Measurements from ENCODE around the gene TOP2B. TPM values are rescaled to one million over a fixed set of nuclear protein-coding genes. Genes with fewer than 3 reads are reported as not detected.

Gene TOP2B
- polyA plus RNA-seq (2013, experiment 1 of 2): 58.8 TPM
- polyA plus RNA-seq (2013, experiment 2 of 2): 60.0 TPM

- Histone ChIP-seq H2BK5ac (ENCODE audit: low read depth, low read length, poor library complexity, severe bottlenecking) (peak within 1 kb of the TSS; percentile 31), H3K36me3 (ENCODE audit: control insufficient read depth in 1 of 2, insufficient read depth in 2 of 2, low read depth in 1 of 2, low read length in 2 of 2) (no peaks in the 10 kb centered on the region), H3K18ac (ENCODE audit: low read depth in 1 of 2, low read length in 2 of 2) (peak within 1 kb of the TSS; percentile 95 to 98), H2AK5ac (ENCODE audit: low read length, severe bottlenecking) (no peak within 1 kb of the TSS), H3K4ac (ENCODE audit: low read depth in 1 of 2, low read length in 2 of 2) (peak within 1 kb of the TSS; percentile 91 to 94), H3K27me3 (ENCODE audit: control insufficient read depth in 1 of 2, insufficient read depth in 1 of 2, low read length in 2 of 2) (no peaks in the 10 kb centered on the region), H3K4me3 (ENCODE audit: insufficient read depth in 1 of 2, low read depth in 1 of 2, low read length in 2 of 2) (peak within 1 kb of the TSS; percentile 83 to 88), H3K79me1 (replicated peaks; ENCODE audit: low read length, poor library complexity, severe bottlenecking) (no peaks in the 10 kb centered on the region), H3K23ac (ENCODE audit: low read length in 2 of 2) (peak within 1 kb of the TSS; percentile 60 to 90), H3K9ac (ENCODE audit: low read length) (peak within 1 kb of the TSS; percentile 90), H2BK15ac (ENCODE audit: low read depth, poor library complexity, severe bottlenecking) (peak within 1 kb of the TSS; percentile 98), H3K4me2 (ENCODE audit: low read length, poor library complexity, severe bottlenecking) (peak within 1 kb of the TSS; percentile 70), H2BK12ac (ENCODE audit: low read length in 2 of 2) (peak within 1 kb of the TSS in 1 of 2 experiments; percentile 54), H3K4me1 (ENCODE audit: control insufficient read depth, insufficient read depth, low read depth, low read length) (no peaks in the 10 kb centered on the region), H4K91ac (ENCODE audit: low read length) (peak within 1 kb of the TSS; percentile 98), H4K8ac (ENCODE audit: low read length) (peak within 1 kb of the TSS; percentile 99), H3K27ac (ENCODE audit: low read length, poor library complexity, severe bottlenecking) (peak within 1 kb of the TSS; percentile 86), H3K14ac (ENCODE audit: low read length in 2 of 2) (peak within 1 kb of the TSS; percentile 74 to 91), H3K9me3 (ENCODE audit: control insufficient read depth, low read length) (no peaks in the 10 kb centered on the region), H2BK120ac (ENCODE audit: low read depth, low read length) (peak within 1 kb of the TSS; percentile 95), H2AFZ (ENCODE audit: low read depth, low read length) (peak within 1 kb of the TSS; percentile 90)
- WGBS: under 1% methylated on average over 33 of the region's 33 CpGs
- DNase-seq: peak; percentile 97
Observed at GRCh38 chr3:25664812-25665314, at the start of gene TOP2B. Gene TOP2B, minus strand, starts transcription at chr3:25664907. Its CDS starts 610 bp downstream, at chr3:25664297.

- H2BK15ac ChIP-seq (ENCODE audit: low read depth, poor library complexity, severe bottlenecking): no peak overlapping the region
- no peak overlapping the region for H3K4me3 ChIP-seq (ENCODE audit: insufficient read depth in 1 of 2, low read depth in 1 of 2, low read length in 2 of 2)
- no peak overlapping the region for H2BK12ac ChIP-seq (ENCODE audit: low read length in 2 of 2)
- H2BK5ac ChIP-seq (ENCODE audit: low read depth, low read length, poor library complexity, severe bottlenecking): no peak overlapping the region
- H3K4me1 ChIP-seq (ENCODE audit: control insufficient read depth, insufficient read depth, low read depth, low read length): no peaks in the 10 kb centered on the region
- peaks cover 0 to 6% of the 10 kb centered on the region in 2 experiments for H3K36me3 ChIP-seq (ENCODE audit: control insufficient read depth in 1 of 2, insufficient read depth in 2 of 2, low read depth in 1 of 2, low read length in 2 of 2)
- H3K27me3 ChIP-seq (ENCODE audit: control insufficient read depth in 1 of 2, insufficient read depth in 1 of 2, low read length in 2 of 2): no peaks in the 10 kb centered on the region
- H4K8ac ChIP-seq (ENCODE audit: low read length): no peak overlapping the region
- H3K79me1 ChIP-seq (replicated peaks; ENCODE audit: low read length, poor library complexity, severe bottlenecking): no peaks in the 10 kb centered on the region
- H3K14ac ChIP-seq (ENCODE audit: low read length in 2 of 2): no peak overlapping the region
- no peak overlapping the region for H2BK120ac ChIP-seq (ENCODE audit: low read depth, low read length)
- H3K9ac ChIP-seq (ENCODE audit: low read length): no peak overlapping the region
- DNase-seq: no peak
- H3K9me3 ChIP-seq (ENCODE audit: control insufficient read depth, low read length): no peaks in the 10 kb centered on the region
- no peak overlapping the region for H4K91ac ChIP-seq (ENCODE audit: low read length)
- no peak overlapping the region for H3K4ac ChIP-seq (ENCODE audit: low read depth in 1 of 2, low read length in 2 of 2)
- WGBS: 92% methylated on average over 11 of the region's 11 CpGs
- H2AFZ ChIP-seq (ENCODE audit: low read depth, low read length): no peak overlapping the region
- no peak overlapping the region for H3K18ac ChIP-seq (ENCODE audit: low read depth in 1 of 2, low read length in 2 of 2)
- no peak overlapping the region for H2AK5ac ChIP-seq (ENCODE audit: low read length, severe bottlenecking)
- H3K23ac ChIP-seq (ENCODE audit: low read length in 2 of 2): no peak overlapping the region
- H3K27ac ChIP-seq (ENCODE audit: low read length, poor library complexity, severe bottlenecking): no peak overlapping the region
- no peak overlapping the region for H3K4me2 ChIP-seq (ENCODE audit: low read length, poor library complexity, severe bottlenecking)
Observed at GRCh38 chr3:25713341-25713985, 48.8 kb upstream of the TOP2B start.

GRCh38 chr3:25711090-25711489, 46.4 kb upstream of the TOP2B start:
- no peak overlapping the region for H2AFZ ChIP-seq (ENCODE audit: low read depth, low read length)
- no peak overlapping the region for H3K18ac ChIP-seq (ENCODE audit: low read depth in 1 of 2, low read length in 2 of 2)
- no peak overlapping the region for H4K8ac ChIP-seq (ENCODE audit: low read length)
- no peaks in the 10 kb centered on the region for H3K4me1 ChIP-seq (ENCODE audit: control insufficient read depth, insufficient read depth, low read depth, low read length)
- H3K4me3 ChIP-seq (ENCODE audit: insufficient read depth in 1 of 2, low read depth in 1 of 2, low read length in 2 of 2): no peak overlapping the region
- H3K14ac ChIP-seq (ENCODE audit: low read length in 2 of 2): no peak overlapping the region
- H3K4me2 ChIP-seq (ENCODE audit: low read length, poor library complexity, severe bottlenecking): no peak overlapping the region
- DNase-seq: no peak
- H3K27me3 ChIP-seq (ENCODE audit: control insufficient read depth in 1 of 2, insufficient read depth in 1 of 2, low read length in 2 of 2): peaks cover 0 to 3% of the 10 kb centered on the region in 2 experiments
- H3K23ac ChIP-seq (ENCODE audit: low read length in 2 of 2): no peak overlapping the region
- no CpG with 5 or more reads among the region's 2 CpGs for WGBS
- H3K4ac ChIP-seq (ENCODE audit: low read depth in 1 of 2, low read length in 2 of 2): no peak overlapping the region
- H3K36me3 ChIP-seq (ENCODE audit: control insufficient read depth in 1 of 2, insufficient read depth in 2 of 2, low read depth in 1 of 2, low read length in 2 of 2): no peaks in the 10 kb centered on the region
- no peaks in the 10 kb centered on the region for H3K79me1 ChIP-seq (replicated peaks; ENCODE audit: low read length, poor library complexity, severe bottlenecking)
- H3K9me3 ChIP-seq (ENCODE audit: control insufficient read depth, low read length): no peaks in the 10 kb centered on the region
- no peak overlapping the region for H2BK120ac ChIP-seq (ENCODE audit: low read depth, low read length)
- no peak overlapping the region for H4K91ac ChIP-seq (ENCODE audit: low read length)
- no peak overlapping the region for H3K27ac ChIP-seq (ENCODE audit: low read length, poor library complexity, severe bottlenecking)
- no peak overlapping the region for H2BK12ac ChIP-seq (ENCODE audit: low read length in 2 of 2)
- H2BK15ac ChIP-seq (ENCODE audit: low read depth, poor library complexity, severe bottlenecking): no peak overlapping the region
- H3K9ac ChIP-seq (ENCODE audit: low read length): no peak overlapping the region
- no peak overlapping the region for H2AK5ac ChIP-seq (ENCODE audit: low read length, severe bottlenecking)
- no peak overlapping the region for H2BK5ac ChIP-seq (ENCODE audit: low read depth, low read length, poor library complexity, severe bottlenecking)

- H2BK5ac ChIP-seq (ENCODE audit: low read depth, low read length, poor library complexity, severe bottlenecking): no peak overlapping the region
- no peak overlapping the region for H3K14ac ChIP-seq (ENCODE audit: low read length in 2 of 2)
- no peak overlapping the region for H2AK5ac ChIP-seq (ENCODE audit: low read length, severe bottlenecking)
- H2AFZ ChIP-seq (ENCODE audit: low read depth, low read length): no peak overlapping the region
- H2BK120ac ChIP-seq (ENCODE audit: low read depth, low read length): no peak overlapping the region
- H3K79me1 ChIP-seq (replicated peaks; ENCODE audit: low read length, poor library complexity, severe bottlenecking): no peaks in the 10 kb centered on the region
- no peak overlapping the region for H2BK12ac ChIP-seq (ENCODE audit: low read length in 2 of 2)
- H3K4ac ChIP-seq (ENCODE audit: low read depth in 1 of 2, low read length in 2 of 2): no peak overlapping the region
- no peak overlapping the region for H3K27ac ChIP-seq (ENCODE audit: low read length, poor library complexity, severe bottlenecking)
- H3K27me3 ChIP-seq (ENCODE audit: control insufficient read depth in 1 of 2, insufficient read depth in 1 of 2, low read length in 2 of 2): peaks cover 0 to 3% of the 10 kb centered on the region in 2 experiments
- no peak overlapping the region for H2BK15ac ChIP-seq (ENCODE audit: low read depth, poor library complexity, severe bottlenecking)
- no peak for DNase-seq
- H3K4me3 ChIP-seq (ENCODE audit: insufficient read depth in 1 of 2, low read depth in 1 of 2, low read length in 2 of 2): no peak overlapping the region
- H3K4me1 ChIP-seq (ENCODE audit: control insufficient read depth, insufficient read depth, low read depth, low read length): no peaks in the 10 kb centered on the region
- H3K36me3 ChIP-seq (ENCODE audit: control insufficient read depth in 1 of 2, insufficient read depth in 2 of 2, low read depth in 1 of 2, low read length in 2 of 2): no peaks in the 10 kb centered on the region
- H4K91ac ChIP-seq (ENCODE audit: low read length): no peak overlapping the region
- no peak overlapping the region for H4K8ac ChIP-seq (ENCODE audit: low read length)
- no peak overlapping the region for H3K23ac ChIP-seq (ENCODE audit: low read length in 2 of 2)
- no peaks in the 10 kb centered on the region for H3K9me3 ChIP-seq (ENCODE audit: control insufficient read depth, low read length)
- WGBS: 58% methylated on average over 3 of the region's 3 CpGs
- no peak overlapping the region for H3K9ac ChIP-seq (ENCODE audit: low read length)
- no peak overlapping the region for H3K18ac ChIP-seq (ENCODE audit: low read depth in 1 of 2, low read length in 2 of 2)
- H3K4me2 ChIP-seq (ENCODE audit: low read length, poor library complexity, severe bottlenecking): no peak overlapping the region
Observed at GRCh38 chr3:25708036-25708435, 43.3 kb upstream of the TOP2B start.
